ENCODE data around the gene KCNQ2. TPM values are rescaled to one million over a fixed set of nuclear protein-coding genes. Genes with fewer than 3 reads are reported as not detected.

Gene KCNQ2
- total RNA-seq, 2 experiments from 2014 or later: not detected

DNA sequence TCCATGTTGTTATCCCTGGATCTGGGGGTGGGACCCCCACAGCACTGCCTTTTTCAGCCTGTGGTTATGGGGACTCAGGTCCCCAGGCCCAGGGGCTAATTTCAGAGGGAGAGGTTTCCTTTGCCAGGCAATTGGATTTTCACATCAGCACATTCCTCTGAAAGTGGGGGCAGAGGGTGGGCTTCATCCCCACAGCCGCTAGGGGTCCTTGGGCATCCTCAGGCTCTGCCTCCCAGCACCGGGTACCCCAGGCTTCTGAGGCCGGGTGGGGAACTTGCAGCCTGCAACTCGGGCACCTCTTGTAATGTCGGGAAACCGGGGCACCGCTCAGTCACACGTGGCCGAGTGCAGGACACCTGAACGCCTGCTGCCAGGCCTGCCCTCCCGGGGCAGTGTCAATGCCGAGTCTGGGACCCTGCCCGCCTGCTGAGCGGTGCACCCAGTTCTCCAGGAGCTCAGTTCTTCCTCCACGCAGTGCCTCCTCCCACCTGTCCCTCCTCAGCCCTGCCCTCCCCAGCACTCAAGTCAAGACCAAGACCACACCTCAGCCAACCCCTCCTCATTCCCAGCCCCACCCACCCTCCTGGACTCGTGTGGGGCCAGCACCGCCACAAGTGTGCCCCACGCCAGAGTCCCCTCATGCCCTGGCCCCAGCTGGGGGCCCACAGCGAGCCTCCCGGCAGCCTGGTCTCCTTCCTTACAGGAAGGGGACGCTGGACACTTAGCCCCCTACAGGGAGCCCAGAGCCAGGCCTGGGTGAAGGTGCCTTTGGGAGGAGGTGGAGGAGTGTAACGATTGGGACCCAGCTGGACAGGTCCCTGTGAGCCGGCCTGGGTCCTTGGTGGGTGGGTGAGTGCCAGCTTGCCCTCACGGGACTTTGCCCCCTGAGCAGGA lies 102.5 kb downstream of the KCNQ2 start:
- Mint-ChIP-seq H3K27ac (no peak overlapping the region), H3K36me3 (ENCODE audit: low read depth) (no peaks in the 10 kb centered on the region), H3K9me3 (no peaks in the 10 kb centered on the region), H3K4me1 (ENCODE audit: low read depth) (no peaks in the 10 kb centered on the region), H3K4me3 (no peak overlapping the region), H3K27me3 (no peaks in the 10 kb centered on the region)
- TF ChIP-seq, protein P1, sequence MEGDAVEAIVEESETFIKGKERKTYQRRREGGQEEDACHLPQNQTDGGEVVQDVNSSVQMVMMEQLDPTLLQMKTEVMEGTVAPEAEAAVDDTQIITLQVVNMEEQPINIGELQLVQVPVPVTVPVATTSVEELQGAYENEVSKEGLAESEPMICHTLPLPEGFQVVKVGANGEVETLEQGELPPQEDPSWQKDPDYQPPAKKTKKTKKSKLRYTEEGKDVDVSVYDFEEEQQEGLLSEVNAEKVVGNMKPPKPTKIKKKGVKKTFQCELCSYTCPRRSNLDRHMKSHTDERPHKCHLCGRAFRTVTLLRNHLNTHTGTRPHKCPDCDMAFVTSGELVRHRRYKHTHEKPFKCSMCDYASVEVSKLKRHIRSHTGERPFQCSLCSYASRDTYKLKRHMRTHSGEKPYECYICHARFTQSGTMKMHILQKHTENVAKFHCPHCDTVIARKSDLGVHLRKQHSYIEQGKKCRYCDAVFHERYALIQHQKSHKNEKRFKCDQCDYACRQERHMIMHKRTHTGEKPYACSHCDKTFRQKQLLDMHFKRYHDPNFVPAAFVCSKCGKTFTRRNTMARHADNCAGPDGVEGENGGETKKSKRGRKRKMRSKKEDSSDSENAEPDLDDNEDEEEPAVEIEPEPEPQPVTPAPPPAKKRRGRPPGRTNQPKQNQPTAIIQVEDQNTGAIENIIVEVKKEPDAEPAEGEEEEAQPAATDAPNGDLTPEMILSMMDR (IDR thresholded peaks at IDR 0.05): no peak
- ChIA-PET CTCF (no interaction called here), POLR2A (no interaction called here)
- no peak for DNase-seq
- intact Hi-C loops (cut with micrococcal nuclease): no loop called here
- no peak for ATAC-seq

DNA sequence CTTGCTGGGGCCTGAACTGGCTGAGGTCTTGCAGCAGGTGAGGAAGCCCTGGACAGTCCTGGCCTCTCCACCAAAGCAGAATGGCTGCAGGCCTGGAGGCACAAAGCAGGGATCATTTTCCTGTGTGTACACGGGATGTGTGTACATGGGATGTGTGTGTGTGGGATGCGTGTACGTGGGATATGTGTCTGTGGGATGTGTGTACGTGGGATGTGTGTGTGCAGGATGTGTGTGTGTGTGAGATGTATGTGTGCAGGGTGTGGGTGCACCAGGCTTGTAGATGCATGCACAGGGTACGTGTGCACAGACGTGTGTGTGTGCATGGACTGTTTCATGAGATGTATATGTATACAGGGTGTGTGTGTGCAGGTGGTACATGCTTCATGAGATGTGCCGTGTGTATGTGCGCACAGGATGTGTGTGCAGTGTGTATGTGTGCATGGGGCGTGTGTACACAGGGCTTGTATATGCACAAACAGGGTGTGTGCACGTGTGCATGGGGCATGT lies 103.4 kb downstream of the KCNQ2 start:
- intact Hi-C loops (cut with micrococcal nuclease): no loop called here
- TF ChIP-seq, protein P1 (IDR thresholded peaks at IDR 0.05): no peak
- Mint-ChIP-seq H3K36me3 (ENCODE audit: low read depth) (no peaks in the 10 kb centered on the region), H3K9me3 (no peaks in the 10 kb centered on the region), H3K4me1 (ENCODE audit: low read depth) (no peaks in the 10 kb centered on the region), H3K27me3 (no peaks in the 10 kb centered on the region), H3K27ac (no peak overlapping the region), H3K4me3 (no peak overlapping the region)
- ATAC-seq: no peak
- ChIA-PET POLR2A (no interaction called here), CTCF (no interaction called here)
- no peak for DNase-seq

DNA sequence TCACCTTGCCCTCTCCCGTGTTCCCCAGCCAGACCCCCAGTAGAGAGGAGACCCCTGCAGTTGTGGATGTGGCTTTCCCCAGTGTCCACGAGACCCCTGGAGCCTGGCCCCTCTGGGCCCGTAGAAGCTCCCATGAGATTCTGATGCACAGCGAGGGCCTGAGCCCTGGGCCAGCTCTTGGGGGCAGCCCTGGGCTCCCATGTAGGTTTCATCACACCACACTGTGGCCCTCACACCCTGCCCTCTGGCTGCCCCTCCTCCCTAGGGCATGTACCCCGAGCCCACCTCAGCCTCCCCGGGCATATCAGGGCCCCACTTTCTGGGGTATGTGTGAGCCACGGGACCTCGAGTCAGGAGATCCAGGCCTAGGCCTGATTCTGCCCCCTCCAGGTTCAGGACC lies 104.3 kb downstream of the KCNQ2 start:
- Mint-ChIP-seq H3K27me3 (no peaks in the 10 kb centered on the region), H3K9me3 (no peaks in the 10 kb centered on the region), H3K4me1 (ENCODE audit: low read depth) (no peaks in the 10 kb centered on the region), H3K27ac (no peak overlapping the region), H3K36me3 (ENCODE audit: low read depth) (no peaks in the 10 kb centered on the region), H3K4me3 (no peak overlapping the region)
- intact Hi-C loops (cut with micrococcal nuclease): no loop called here
- TF ChIP-seq, protein P1 (IDR thresholded peaks at IDR 0.05): no peak
- DNase-seq (no peak), ATAC-seq (no peak)
- ChIA-PET POLR2A (no interaction called here), CTCF (interaction anchor here (1.0 kb wide), 1 partner anchor 13 kb away, joined by 3 read pairs; no protein-coding TSS in a partner anchor)

DNA sequence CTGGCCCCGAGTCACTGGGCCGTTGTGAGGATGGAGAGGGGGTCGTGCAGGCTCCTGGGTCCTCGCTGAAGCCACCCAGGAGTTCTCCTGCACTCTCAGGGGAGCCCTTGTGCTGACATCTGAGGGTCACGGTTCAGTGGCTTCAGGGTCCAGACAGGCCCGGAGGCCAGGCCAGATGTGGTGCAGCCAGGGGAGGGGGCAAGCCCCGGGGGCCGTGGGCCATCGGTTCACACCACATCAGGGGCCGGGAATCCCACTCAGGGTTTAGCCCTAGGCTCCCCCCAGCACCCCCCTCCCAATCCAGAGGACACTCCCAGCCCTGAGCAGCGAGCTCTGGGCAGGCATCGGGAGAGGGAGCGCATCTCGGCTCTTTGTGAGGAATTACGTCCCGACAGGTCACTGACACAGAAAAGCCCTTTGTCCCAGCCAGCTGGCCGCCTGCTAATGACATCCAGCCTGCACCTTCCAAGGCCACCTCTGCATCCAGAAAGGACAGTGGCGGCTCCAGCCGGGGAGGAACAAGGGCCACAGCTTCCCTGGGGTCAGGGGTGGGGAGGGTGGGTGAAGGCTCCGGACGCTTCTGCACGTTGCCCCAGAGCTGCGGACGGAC lies 104.9 kb downstream of the KCNQ2 start:
- DNase-seq: no peak
- Mint-ChIP-seq H3K4me1 (ENCODE audit: low read depth) (no peaks in the 10 kb centered on the region), H3K4me3 (no peak overlapping the region), H3K36me3 (ENCODE audit: low read depth) (no peaks in the 10 kb centered on the region), H3K9me3 (no peaks in the 10 kb centered on the region), H3K27ac (no peak overlapping the region), H3K27me3 (peaks cover 4% of the 10 kb centered on the region)
- intact Hi-C loops (cut with micrococcal nuclease): no loop called here
- ATAC-seq: no peak
- POLR2A ChIA-PET: no interaction called here
- TF ChIP-seq, protein P1 (IDR thresholded peaks at IDR 0.05): no peak
- CTCF ChIA-PET: interaction anchor here (1.0 kb wide), 1 partner anchor 14 kb away, joined by 3 read pairs; no protein-coding TSS in a partner anchor

Data from activated CD8-positive, alpha-beta T cell treated with anti-CD3 and anti-CD28 coated beads for 36 hours (primary cell).